Activated CD8-positive, alpha-beta T cell treated with anti-CD3 and anti-CD28 coated beads, Interleukin-2, amount 10 ng/mL, durations not matched to agents 7 days and 5 days (primary cell): Measurements from ENCODE around the gene CD248. TPM values are rescaled to one million over a fixed set of nuclear protein-coding genes. Genes with fewer than 3 reads are reported as not detected.
"Not testable (repeated sequence)": the region's sequence is repeated elsewhere in the genome, so short reads cannot be mapped to it uniquely, and the experiment has no call there.

Source experiments
- ATAC-seq: fragments of 150-1000 bp; cut with Tn5 transposase; one replicate; pipeline ENCODE4 v1.10.0; 2021; ENCODE audit warnings: moderate library complexity
- CTCF ChIA-PET: fragments of 350-600 bp; sonication (Branson Sonifier 250); formaldehyde crosslinking; loops from one replicate; lab custom pipeline; 2021; ENCODE audit warnings: antibody characterized with exemption; lab: Charles Lee
- POLR2A ChIA-PET: fragments of 350-600 bp; sonication (Branson Sonifier 250); formaldehyde crosslinking; loops from one replicate; lab custom pipeline; 2021; ENCODE audit warnings: antibody characterized with exemption; lab: Charles Lee
- DNase-seq: peaks from one replicate; pipeline ENCODE4 v3.0.0-alpha.2; 2020
- H3K27ac Mint-ChIP-seq: one replicate; pipeline ENCODE4 v1.8.0; 2021; ENCODE audit warnings: mild to moderate bottlenecking, mixed read lengths
- H3K27me3 Mint-ChIP-seq: one replicate; pipeline ENCODE4 v1.8.0; 2021; ENCODE audit warnings: low read depth, mixed read lengths
- H3K36me3 Mint-ChIP-seq: one replicate; pipeline ENCODE4 v1.8.0; 2021; ENCODE audit warnings: low read depth, mixed read lengths
- H3K4me1 Mint-ChIP-seq: one replicate; pipeline ENCODE4 v1.8.0; 2021; ENCODE audit warnings: low read depth, mixed read lengths
- H3K4me3 Mint-ChIP-seq: one replicate; pipeline ENCODE4 v1.8.0; 2021; ENCODE audit warnings: mild to moderate bottlenecking, mixed read lengths
- H3K9me3 Mint-ChIP-seq: one replicate; pipeline ENCODE4 v1.8.0; 2022; ENCODE audit warnings: mixed read lengths; ENCODE audit not compliant: insufficient read depth
- total RNA-seq, 2 experiments: library from RNA; stranded (reverse); gene quantifications; one replicate each; pipeline ENCODE4 v1.2.3, GENCODE V29; 2021

CD248 gene
- total RNA-seq, 2 experiments from 2014 or later, result 79.5 to 80.8 TPM

GRCh38 chr11:66311470-66311964, 5.3 kb downstream of the CD248 start:
- no peak for DNase-seq
- H3K36me3 Mint-ChIP-seq, result peaks cover 25% of the 10 kb centered on the region

DNA sequence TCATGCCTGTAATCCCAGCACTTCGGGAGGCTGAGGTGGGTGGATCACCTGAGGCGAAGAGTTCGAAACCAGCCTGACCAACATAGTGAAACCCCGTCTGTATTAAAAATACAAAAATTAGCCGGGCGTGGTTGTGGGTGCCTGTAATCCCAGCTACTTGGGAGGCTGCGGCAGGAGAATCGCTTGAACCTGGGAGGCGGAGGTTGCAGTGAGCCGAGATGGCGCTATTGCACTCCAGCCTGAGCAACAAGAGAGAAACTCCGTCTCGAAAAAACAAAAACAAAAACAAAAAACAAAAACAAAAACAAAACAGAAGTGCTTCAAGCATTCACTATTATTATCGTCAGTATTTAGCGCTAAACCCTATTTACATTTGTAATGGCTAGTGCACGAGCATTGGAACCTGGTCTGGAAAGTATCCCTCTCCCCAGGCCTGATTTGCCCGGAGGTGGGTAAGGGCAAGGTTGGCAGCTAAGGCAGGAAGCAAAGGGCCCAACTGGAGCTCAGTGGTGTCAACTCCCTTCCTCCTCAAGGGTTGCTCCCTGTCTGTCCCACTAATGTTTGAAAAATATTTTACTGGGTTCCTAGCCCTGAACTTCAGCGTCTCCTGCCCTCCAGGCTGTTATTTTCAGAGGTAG, 5.9 kb downstream of the CD248 start:
- POLR2A ChIA-PET, result interaction anchor here (0.6 to 3.7 kb wide), 11 partner anchors 10 to 40 kb away, joined by 3 to 45 read pairs (median 6); partner anchors contain the start of genes B4GAT1, BRMS1, RIN1 and YIF1A
- not testable (repeated sequence) for H3K4me3 Mint-ChIP-seq, ATAC-seq, DNase-seq, H3K9me3 Mint-ChIP-seq, H3K27ac Mint-ChIP-seq, H3K27me3 Mint-ChIP-seq
- Mint-ChIP-seq H3K4me1 (peaks cover 25% of the 10 kb centered on the region), H3K36me3 (peaks cover 22% of the 10 kb centered on the region)
- CTCF ChIA-PET, result interaction anchor here (0.6 to 6.3 kb wide), 33 partner anchors 11 to 367 kb away, joined by 3 to 194 read pairs (median 5); partner anchors contain the start of genes B4GAT1, BRMS1, DPP3 and MRPL11

More at GRCh38 chr11:66311470-66311964, 5.3 kb downstream of the CD248 start:
- peak overlapping the region; percentile 99 for H3K27ac Mint-ChIP-seq
- ATAC-seq, result no peak
- H3K4me3 Mint-ChIP-seq, result peak overlapping the region; percentile 87
- no peaks in the 10 kb centered on the region for H3K27me3 Mint-ChIP-seq
- H3K9me3 Mint-ChIP-seq, result no peaks in the 10 kb centered on the region
- ChIA-PET POLR2A (interaction anchor here (0.6 to 3.7 kb wide), 12 partner anchors 10 to 358 kb away, joined by 3 to 45 read pairs (median 6); partner anchors contain the start of genes B4GAT1, BRMS1, RIN1 and YIF1A), CTCF (interaction anchor here (0.6 to 6.3 kb wide), 34 partner anchors 11 to 366 kb away, joined by 3 to 194 read pairs (median 5); partner anchors contain the start of genes B4GAT1, BRMS1, DPP3 and MRPL11)
- peaks cover 28% of the 10 kb centered on the region for H3K4me1 Mint-ChIP-seq

- ATAC-seq, result no peak
- no peak overlapping the region for H3K4me3 Mint-ChIP-seq
- peaks cover 16% of the 10 kb centered on the region for H3K36me3 Mint-ChIP-seq
- POLR2A ChIA-PET, result no interaction called here
- H3K4me1 Mint-ChIP-seq, result peaks cover 20% of the 10 kb centered on the region
- H3K9me3 Mint-ChIP-seq, result no peaks in the 10 kb centered on the region
- no peak overlapping the region for H3K27ac Mint-ChIP-seq
- no peaks in the 10 kb centered on the region for H3K27me3 Mint-ChIP-seq
- CTCF ChIA-PET, result interaction anchor here (1.1 to 6.3 kb wide), 9 partner anchors 11 to 367 kb away, joined by 4 to 194 read pairs (median 37); partner anchors contain the start of genes B4GAT1, BRMS1, RBM4B and RIN1
- no peak for DNase-seq
Measured at GRCh38 chr11:66310324-66310723, 6.5 kb downstream of the CD248 start.

DNA sequence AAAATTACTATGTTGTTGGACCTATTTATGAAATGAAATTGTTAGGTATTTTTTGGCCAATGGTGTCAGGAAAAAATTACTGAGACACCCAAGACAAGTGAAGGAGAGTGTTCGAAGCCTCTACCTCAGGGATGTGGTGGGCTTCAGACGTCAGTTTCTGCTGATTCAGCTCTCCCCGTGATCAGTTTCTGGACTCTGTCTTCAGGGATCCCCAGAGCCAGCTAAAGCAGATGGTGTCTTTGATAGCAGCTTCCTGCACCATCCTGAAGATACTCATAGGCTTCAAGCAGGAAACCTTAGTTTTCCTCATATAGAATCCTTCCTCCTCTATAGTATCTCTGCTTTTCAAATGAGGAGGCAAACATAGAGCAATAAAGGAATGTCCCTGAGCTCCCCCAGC, 7.4 kb downstream of the CD248 start:
- POLR2A ChIA-PET, result interaction anchor here (0.7 kb wide), 1 partner anchor 1565 kb away, joined by 4 read pairs; no protein-coding TSS in a partner anchor
- Mint-ChIP-seq H3K27me3 (no peaks in the 10 kb centered on the region), H3K9me3 (no peaks in the 10 kb centered on the region), H3K4me3 (no peak overlapping the region), H3K36me3 (peaks cover 9% of the 10 kb centered on the region), H3K4me1 (peaks cover 13% of the 10 kb centered on the region), H3K27ac (no peak overlapping the region)
- ATAC-seq, result no peak
- CTCF ChIA-PET, result interaction anchor here (1.1 to 6.3 kb wide), 10 partner anchors 11 to 368 kb away, joined by 3 to 194 read pairs (median 22); partner anchors contain the start of genes B4GAT1, BRMS1, RBM4B and RIN1
- no peak for DNase-seq

DNA sequence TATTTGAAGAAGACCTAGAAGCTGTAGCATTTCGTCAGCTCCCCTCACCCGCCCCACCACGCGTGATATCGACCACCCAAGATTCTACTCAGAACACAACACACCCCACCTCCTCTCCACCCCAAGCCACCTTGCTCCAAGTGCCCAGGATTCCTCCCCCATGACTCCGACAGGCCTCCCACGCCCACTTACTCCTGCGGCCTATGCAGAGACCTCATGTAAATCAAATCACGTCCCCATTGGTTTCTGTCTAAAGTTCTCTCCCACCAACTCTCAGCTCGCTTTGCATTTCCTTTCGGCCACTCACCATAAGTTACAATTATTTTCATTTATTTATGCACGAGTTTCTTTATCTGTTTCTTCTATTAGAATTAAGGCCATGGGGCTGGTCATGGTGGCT, 14.2 kb downstream of the CD248 start:
- POLR2A ChIA-PET, result no interaction called here
- Mint-ChIP-seq H3K27ac (no peak overlapping the region), H3K27me3 (no peaks in the 10 kb centered on the region), H3K4me3 (no peak overlapping the region), H3K9me3 (no peaks in the 10 kb centered on the region), H3K4me1 (no peaks in the 10 kb centered on the region), H3K36me3 (no peaks in the 10 kb centered on the region)
- DNase-seq (no peak), ATAC-seq (no peak)
- CTCF ChIA-PET, result interaction anchor here (2.9 to 8.7 kb wide), 2 partner anchors 8 to 86 kb away, joined by 7 to 59 read pairs; no protein-coding TSS in a partner anchor

- ChIA-PET POLR2A (no interaction called here), CTCF (interaction anchor here (8.7 kb wide), 1 partner anchor 12 kb away, joined by 59 read pairs; no protein-coding TSS in a partner anchor)
- H3K4me3 Mint-ChIP-seq, result no peak overlapping the region
- DNase-seq (no peak), ATAC-seq (no peak)
- no peaks in the 10 kb centered on the region for H3K27me3 Mint-ChIP-seq
- H3K36me3 Mint-ChIP-seq, result no peaks in the 10 kb centered on the region
- no peaks in the 10 kb centered on the region for H3K9me3 Mint-ChIP-seq
- H3K27ac Mint-ChIP-seq, result no peak overlapping the region
- no peaks in the 10 kb centered on the region for H3K4me1 Mint-ChIP-seq
Measured at GRCh38 chr11:66299186-66299585, 17.7 kb downstream of the CD248 start.

GRCh38 chr11:66297610-66298009, 19.2 kb downstream of the CD248 start:
- POLR2A ChIA-PET, result no interaction called here
- H3K4me1 Mint-ChIP-seq, result peaks cover under 1% of the 10 kb centered on the region

GRCh38 chr11:66294626-66295620, 21.9 kb downstream of the CD248 start:
- H3K9me3 Mint-ChIP-seq, result no peaks in the 10 kb centered on the region
- POLR2A ChIA-PET, result no interaction called here
- no peak overlapping the region for H3K27ac Mint-ChIP-seq
- no peak for ATAC-seq
- CTCF ChIA-PET, result interaction anchor here (1.8 to 8.7 kb wide), 2 partner anchors 16 to 94 kb away, joined by 4 to 59 read pairs; no protein-coding TSS in a partner anchor
- DNase-seq, result no peak
- H3K36me3 Mint-ChIP-seq, result peaks cover 2% of the 10 kb centered on the region
- peaks cover 26% of the 10 kb centered on the region for H3K27me3 Mint-ChIP-seq
- peaks cover 13% of the 10 kb centered on the region for H3K4me1 Mint-ChIP-seq
- no peak overlapping the region for H3K4me3 Mint-ChIP-seq

More at GRCh38 chr11:66297610-66298009, 19.2 kb downstream of the CD248 start:
- H3K4me3 Mint-ChIP-seq, result no peak overlapping the region
- H3K27me3 Mint-ChIP-seq, result peaks cover 10% of the 10 kb centered on the region
- CTCF ChIA-PET, result interaction anchor here (1.6 to 8.7 kb wide), 2 partner anchors 13 to 91 kb away, joined by 4 to 59 read pairs; no protein-coding TSS in a partner anchor
- H3K9me3 Mint-ChIP-seq, result no peaks in the 10 kb centered on the region
- DNase-seq (no peak), ATAC-seq (no peak)
- no peak overlapping the region for H3K27ac Mint-ChIP-seq
- peaks cover under 1% of the 10 kb centered on the region for H3K36me3 Mint-ChIP-seq

- no peak for ATAC-seq
- H3K9me3 Mint-ChIP-seq, result no peaks in the 10 kb centered on the region
- H3K27me3 Mint-ChIP-seq, result peaks cover 26% of the 10 kb centered on the region
- CTCF ChIA-PET, result no interaction called here
- peaks cover 2% of the 10 kb centered on the region for H3K36me3 Mint-ChIP-seq
- DNase-seq, result no peak
- no peak overlapping the region for H3K4me3 Mint-ChIP-seq
- POLR2A ChIA-PET, result no interaction called here
- H3K27ac Mint-ChIP-seq, result no peak overlapping the region
- H3K4me1 Mint-ChIP-seq, result peaks cover 21% of the 10 kb centered on the region
Measured at GRCh38 chr11:66293777-66294625, 22.8 kb downstream of the CD248 start.

- Mint-ChIP-seq H3K27ac (no peak overlapping the region), H3K9me3 (no peaks in the 10 kb centered on the region), H3K4me1 (peaks cover 23% of the 10 kb centered on the region), H3K27me3 (peaks cover 26% of the 10 kb centered on the region), H3K4me3 (no peak overlapping the region), H3K36me3 (peaks cover 2% of the 10 kb centered on the region)
- CTCF ChIA-PET, result no interaction called here
- ATAC-seq (no peak), DNase-seq (no peak)
- POLR2A ChIA-PET, result no interaction called here
Measured at GRCh38 chr11:66293352-66293751, 23.5 kb downstream of the CD248 start.
